Hindlimb muscle (tissue), 1 donor: ENCODE results near the gene RBPJ. TPM values are rescaled to one million over a fixed set of nuclear protein-coding genes. Genes with fewer than 3 reads are reported as not detected.
A peak's percentile ranks its signal among the peaks of the same experiment; 100 is the strongest.

Source experiments
- DNase-seq: peaks from one replicate; pipeline ENCODE4 v3.0.0-alpha.2; 2013
- polyA plus RNA-seq: library from polyadenylated mRNA; unstranded; fragments of 120-200 nt; gene quantifications from one replicate; pipeline ENCODE4 v1.2.1, GENCODE V29; 2013; ENCODE audit not compliant: insufficient read length

Gene RBPJ
- 68.6 TPM for polyA plus RNA-seq

- DNase-seq: peak; percentile 98
Measured at GRCh38 chr4:26320538-26321372, at the start of gene RBPJ. Gene RBPJ (plus strand): TSS chr4:26321014. CDS start chr4:26321029, 15 bp downstream.

GRCh38 chr4:26271703-26272102 lies 49.1 kb upstream of the RBPJ start:
- DNase-seq: no peak

DNA sequence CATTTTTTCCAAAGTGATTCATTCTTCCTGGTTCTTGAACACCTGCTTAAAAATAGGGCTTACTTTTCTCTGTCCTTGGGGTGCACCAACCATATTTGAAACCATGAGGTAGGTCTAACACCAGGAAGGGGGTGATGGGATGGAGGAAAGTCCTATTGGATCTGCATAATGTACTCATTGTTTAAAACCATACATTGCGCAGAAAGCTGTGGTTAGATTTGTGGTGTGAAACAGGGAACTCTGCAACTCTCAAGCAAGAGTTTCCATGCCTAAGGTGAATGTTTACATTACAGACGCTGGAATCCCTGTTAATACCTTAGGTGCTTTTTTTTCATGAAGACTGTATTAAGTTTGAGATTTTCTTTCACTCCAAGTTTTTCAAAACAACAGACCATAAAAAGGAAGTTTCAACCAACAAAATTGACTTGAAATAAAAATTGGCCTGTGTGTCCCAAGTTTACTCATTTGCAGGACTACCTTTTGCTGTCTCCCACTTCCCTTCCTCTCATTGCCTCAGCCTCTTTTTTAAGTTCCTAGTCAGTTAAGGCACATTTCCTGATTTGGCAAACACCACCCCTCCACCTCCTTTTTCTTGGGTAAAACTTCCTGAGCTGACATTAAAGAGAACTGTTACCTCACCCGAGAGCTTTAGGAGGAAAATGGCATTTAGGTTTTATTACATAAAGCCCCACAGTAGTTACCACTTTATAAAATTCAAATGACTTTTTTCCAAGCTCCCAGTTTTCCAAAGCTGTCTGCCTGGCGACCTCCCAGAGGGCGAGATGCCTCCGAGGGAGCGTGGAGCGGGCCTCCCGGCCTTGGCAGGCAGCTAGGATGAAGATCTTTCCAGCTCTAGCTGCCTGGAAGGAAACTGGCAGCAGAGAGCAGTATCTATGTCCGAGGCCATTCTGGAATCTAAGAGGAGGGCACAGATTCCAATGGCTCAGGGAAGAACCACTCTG lies 47.9 kb upstream of the RBPJ start:
- DNase-seq: peak; percentile 59

DNA sequence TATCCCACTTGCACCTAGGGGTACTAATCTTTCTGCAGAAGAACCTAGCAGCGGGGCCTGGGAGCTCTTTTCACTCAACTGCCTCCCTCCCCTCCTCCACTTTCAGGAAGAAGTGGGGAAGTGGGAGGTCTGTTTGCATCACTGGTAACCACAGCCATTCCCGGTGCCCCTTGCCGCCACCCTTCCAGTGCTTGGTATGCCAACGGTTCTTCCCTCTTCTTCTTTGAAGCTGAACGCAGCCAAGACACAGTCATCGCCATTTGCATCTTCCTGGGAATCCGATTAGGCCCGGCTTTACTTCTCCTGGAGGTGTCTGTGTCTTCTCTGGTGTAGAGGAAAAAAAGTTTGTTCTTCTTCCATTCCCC lies 47.2 kb upstream of the RBPJ start:
- no peak for DNase-seq

DNA sequence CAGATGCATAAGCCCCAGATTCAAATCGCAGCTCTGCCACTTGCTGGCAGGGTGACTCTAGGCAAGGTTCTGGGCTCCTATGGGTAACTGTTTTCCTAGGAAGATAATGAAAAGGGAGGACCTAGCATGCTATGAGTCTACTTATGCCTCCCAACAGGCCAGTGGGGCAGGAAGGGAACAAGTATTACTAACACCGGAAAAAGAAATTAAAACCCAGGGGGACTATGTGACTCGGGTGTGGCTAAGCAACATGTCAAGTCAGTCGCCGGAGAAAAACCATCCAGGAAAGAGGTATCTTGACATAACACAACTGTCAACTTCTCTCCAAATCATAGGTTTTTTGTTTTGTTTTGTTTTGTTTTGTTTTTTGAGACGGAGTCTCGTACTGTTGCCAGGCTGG lies 45.5 kb upstream of the RBPJ start:
- no peak for DNase-seq

GRCh38 chr4:26279446-26279845 lies 41.4 kb upstream of the RBPJ start:
- DNase-seq: no peak

DNA sequence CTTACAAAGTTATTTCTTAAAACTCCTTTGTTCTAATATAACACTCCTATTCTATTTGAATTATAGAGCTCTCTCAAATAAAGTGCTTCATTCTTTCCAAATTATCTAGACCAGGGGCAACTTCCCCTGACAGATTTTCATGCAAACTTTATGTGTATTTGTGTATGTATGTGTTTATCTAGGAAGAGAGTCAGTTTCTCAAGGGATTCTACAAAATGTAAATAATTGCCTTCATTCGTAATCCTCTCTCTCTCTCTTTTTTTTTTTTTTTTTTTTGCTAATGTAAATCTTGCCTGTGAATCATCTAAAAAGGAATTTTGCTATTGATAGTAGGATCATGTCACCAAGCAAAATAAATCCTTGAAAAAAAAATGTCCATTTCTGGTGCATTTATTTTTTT lies 38.9 kb upstream of the RBPJ start:
- no peak for DNase-seq

GRCh38 chr4:26284536-26284935 lies 36.3 kb upstream of the RBPJ start:
- no peak for DNase-seq

GRCh38 chr4:26285272-26285671 lies 35.5 kb upstream of the RBPJ start:
- no peak for DNase-seq

GRCh38 chr4:26287756-26288155 lies 33.1 kb upstream of the RBPJ start:
- DNase-seq: no peak

DNA sequence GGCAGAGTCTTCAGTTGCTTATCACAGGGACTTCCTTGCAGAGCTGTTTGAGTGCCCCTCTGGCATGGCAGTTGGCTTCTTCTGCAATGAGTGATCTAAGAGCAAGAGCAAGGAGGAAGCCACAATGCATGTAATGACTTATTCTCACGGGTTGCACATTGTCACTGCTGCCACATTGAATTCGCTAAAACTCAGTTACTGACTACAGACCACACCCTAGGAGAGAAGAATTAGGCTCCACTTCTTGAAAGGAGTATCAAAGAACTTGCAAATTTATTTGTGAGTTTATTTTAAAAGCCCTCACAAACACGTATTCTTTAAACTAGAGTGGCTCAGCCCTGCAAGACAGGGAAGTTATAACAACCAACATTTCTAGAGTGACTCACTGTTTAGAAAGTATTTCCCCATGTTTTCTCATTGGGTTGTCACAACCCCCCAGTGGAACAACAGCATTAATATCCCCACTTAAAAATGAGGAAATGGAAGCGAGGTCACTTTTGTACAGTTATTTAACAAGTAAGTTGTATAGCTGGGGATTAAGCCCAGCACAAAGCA lies 32.4 kb upstream of the RBPJ start:
- DNase-seq: no peak

DNA sequence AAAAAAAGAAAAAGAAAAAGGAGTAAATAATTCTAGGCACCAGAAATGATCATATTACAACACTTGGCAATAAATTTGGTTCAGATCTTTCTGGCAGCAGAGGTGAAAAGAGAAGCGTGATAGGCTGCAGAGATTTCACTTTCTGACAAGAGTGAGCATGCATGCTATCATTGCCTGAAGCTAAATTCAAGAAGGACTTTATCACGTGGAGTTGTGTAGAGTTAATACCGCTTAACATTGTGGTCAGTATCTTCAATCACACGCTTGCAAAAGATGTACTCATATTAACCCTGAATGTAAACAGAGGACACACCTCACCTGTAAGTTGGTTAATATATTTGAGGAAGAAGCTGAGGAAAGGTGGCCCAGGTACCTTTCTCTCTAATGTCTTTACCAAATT lies 31.4 kb upstream of the RBPJ start:
- no peak for DNase-seq

DNA sequence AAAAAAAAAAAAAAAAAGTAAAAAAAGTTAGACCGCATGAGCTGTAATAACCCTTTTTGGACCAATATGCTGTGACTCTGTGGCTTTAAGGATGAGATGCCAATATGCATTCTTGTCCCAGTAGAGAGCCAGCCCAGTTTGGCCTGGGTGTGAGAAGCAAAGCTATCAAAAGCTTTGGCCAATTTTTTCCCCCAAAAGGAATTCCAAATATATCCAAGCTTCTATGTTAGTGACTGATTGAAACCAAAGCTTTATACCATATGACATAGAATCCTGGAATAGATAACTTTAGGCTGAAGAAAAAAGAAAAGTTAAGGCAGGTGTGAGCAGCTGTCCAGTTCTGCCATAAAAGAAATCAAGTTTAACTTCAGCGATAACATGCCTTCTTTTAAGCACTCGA lies 30.5 kb upstream of the RBPJ start:
- DNase-seq: no peak

DNA sequence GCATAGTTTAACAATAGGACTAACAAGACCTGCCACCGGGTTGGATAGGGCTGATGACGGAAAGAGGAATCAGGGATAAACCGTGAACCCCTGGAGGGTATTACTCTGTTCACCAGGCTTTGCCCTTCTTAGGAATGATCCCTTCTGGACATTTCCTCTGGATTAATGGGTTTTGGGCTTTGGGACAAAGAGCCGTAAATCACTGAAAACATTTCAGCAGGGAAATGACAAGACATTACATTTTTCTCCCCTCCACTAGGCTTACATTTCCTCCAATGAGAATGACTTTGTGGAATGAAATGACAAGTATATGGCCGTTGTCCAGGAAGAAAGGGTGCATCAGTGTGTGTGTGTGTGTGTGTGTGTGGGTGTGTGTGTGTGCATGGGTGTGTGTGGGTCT lies 25.9 kb upstream of the RBPJ start:
- DNase-seq: no peak

- DNase-seq: no peak
Measured at GRCh38 chr4:26296021-26296420, 24.8 kb upstream of the RBPJ start.

DNA sequence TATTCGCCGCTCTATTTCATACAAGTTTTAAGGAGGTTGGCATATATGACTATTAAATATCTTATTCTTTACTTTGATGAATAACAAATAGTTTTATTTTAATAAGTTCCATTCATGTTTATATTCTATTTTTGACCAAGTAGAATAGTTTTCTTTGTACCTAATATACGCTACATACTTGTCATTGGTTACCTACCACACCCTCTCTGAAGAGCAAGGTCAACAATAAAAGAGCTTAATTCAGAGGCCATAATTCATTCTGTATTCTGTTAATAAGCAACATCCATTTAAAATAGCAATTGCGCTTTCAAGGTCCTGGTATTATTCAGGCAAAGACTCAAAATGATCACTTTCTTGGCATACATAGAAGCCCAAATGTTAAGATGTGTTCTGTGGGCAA lies 24.3 kb upstream of the RBPJ start:
- DNase-seq: no peak

- no peak for DNase-seq
Measured at GRCh38 chr4:26297219-26297618, 23.6 kb upstream of the RBPJ start.

DNA sequence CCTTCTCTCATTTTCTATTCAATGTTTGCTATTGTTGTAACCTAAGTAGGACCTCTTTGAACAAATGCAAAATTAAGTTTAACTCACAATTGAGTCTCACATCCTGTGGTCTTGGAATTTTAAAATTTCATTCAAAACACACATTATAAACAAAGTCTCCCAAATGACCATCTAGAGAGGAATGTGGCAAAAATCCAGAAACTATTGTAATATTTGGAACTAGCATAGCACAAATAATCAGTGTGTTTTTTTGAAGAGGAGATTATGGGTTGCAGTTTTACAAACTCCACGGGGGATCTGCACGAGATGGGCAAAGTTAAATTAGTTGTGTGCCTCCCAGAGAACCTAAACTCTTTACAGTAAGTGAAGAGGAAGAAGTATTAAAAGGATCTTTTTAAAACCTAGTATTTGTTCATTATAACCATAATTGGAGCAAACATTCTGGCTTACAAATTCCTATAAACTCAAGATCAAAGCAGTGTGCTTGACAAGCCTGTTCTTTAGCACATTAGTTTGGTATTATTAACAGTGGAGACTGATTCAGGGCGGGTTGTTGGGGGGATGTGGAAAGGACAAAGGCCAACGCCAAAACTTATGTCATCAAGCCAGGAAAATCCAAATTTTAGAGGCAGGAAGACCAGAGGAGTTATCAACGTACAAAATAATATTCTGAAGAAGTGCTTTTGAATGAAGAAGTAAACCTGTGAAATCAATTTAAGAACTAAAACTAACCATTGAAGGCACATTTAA lies 22.4 kb upstream of the RBPJ start:
- DNase-seq: no peak

- DNase-seq: no peak
Measured at GRCh38 chr4:26299254-26299882, 21.4 kb upstream of the RBPJ start.

DNA sequence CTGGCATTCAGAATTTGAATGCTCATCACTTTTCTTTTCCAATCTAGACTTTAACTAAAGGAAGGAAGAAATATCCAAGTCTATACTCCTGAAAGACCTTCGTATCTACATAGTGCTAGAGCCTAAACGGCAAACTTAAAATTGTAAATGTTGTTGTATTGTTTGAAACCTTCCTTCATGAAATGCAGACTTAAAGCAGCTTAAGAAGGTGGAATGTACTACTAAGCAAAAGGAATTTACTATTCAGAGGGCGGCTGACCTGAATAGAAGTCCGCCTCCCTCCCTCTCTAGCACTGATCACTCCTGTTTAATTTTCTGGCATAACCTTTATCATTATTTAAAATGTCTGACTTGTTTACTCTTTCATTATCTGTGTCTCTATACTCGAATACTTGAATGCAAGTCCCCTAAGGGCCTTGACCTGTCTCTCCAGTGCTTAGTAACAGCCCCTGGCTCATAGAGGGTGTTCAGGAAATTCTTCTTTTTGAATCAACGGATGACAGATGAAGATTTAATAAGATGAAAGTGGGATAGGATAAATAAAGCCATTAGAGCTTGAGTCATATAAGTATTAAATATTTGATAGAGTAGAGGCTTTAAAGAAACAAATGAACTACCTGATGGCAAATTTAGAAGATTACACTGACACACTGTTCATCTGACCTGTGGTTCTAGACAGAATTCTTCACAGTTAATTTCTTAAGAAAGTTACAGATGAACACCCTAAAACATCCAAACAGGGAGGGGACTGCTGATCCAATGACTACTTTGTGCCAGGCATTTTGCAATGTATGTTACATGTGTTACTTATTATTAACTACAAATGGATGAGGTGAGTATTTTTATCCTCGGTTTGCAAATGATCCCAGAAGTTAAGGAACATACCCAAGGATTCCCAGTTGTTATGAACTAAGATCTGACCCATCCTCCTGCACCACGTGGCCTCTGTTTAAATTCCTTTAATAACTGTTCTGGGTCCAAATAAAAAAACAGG lies 20.2 kb upstream of the RBPJ start:
- DNase-seq: no peak
